H9 (cell line): ENCODE data around the gene CHIC1. TPM values are rescaled to one million over a fixed set of nuclear protein-coding genes. Genes with fewer than 3 reads are reported as not detected.

Experiments used
- DNase-seq: peaks from one replicate; pipeline ENCODE4 v3.0.0-alpha.2; 2017
- H2AFZ ChIP-seq: one replicate; pipeline ENCODE4 v1.6.1; 2013; ENCODE audit warnings: mild to moderate bottlenecking, low read length, control low read depth, moderate library complexity
- H2AK5ac ChIP-seq: 2 replicates; pipeline ENCODE4 v1.6.1; 2013; ENCODE audit warnings: low read length, control low read depth, mixed read lengths; ENCODE audit not compliant: insufficient read length
- H2BK120ac ChIP-seq: one replicate; pipeline ENCODE4 v1.6.1; 2013; ENCODE audit warnings: low read depth, mild to moderate bottlenecking, low read length, control low read depth, inconsistent platforms; ENCODE audit not compliant: poor library complexity, severe bottlenecking
- H2BK12ac ChIP-seq: 2 replicates; pipeline ENCODE4 v1.6.1; 2013; ENCODE audit warnings: low read length, control low read depth, mixed read lengths, low read depth; ENCODE audit not compliant: insufficient read length
- H2BK15ac ChIP-seq: 2 replicates; pipeline ENCODE4 v1.6.1; 2013; ENCODE audit warnings: low read depth, low read length, control low read depth
- H2BK20ac ChIP-seq: one replicate; pipeline ENCODE4 v1.6.1; 2013; ENCODE audit warnings: low read depth, mild to moderate bottlenecking, low read length, control low read depth, inconsistent platforms; ENCODE audit not compliant: poor library complexity, severe bottlenecking
- H2BK5ac ChIP-seq: 2 replicates; pipeline ENCODE4 v1.6.1; 2013; ENCODE audit warnings: low read length, control low read depth, mixed read lengths; ENCODE audit not compliant: insufficient read length
- H3K14ac ChIP-seq: 2 replicates; pipeline ENCODE4 v1.6.1; 2013; ENCODE audit warnings: low read length, control low read depth; ENCODE audit not compliant: insufficient read depth
- H3K18ac ChIP-seq: 2 replicates; pipeline ENCODE4 v1.6.1; 2013; ENCODE audit warnings: low read depth, mild to moderate bottlenecking, mixed read lengths, low read length, control low read depth; ENCODE audit not compliant: insufficient read length
- H3K23ac ChIP-seq: 2 replicates; pipeline ENCODE4 v1.6.1; 2013; ENCODE audit warnings: low read length, control low read depth, mixed read lengths, low read depth; ENCODE audit not compliant: insufficient read length
- H3K23me2 ChIP-seq: 2 replicates; pipeline ENCODE4 v1.6.1; 2013; ENCODE audit warnings: low read depth, mild to moderate bottlenecking, mixed read lengths, low read length, control low read depth; ENCODE audit not compliant: insufficient read length, poor library complexity, severe bottlenecking
- H3K27ac ChIP-seq: 2 replicates; pipeline ENCODE4 v1.5.1; 2013; ENCODE audit warnings: low read length, control low read depth, mixed read lengths, low read depth; ENCODE audit not compliant: insufficient read length
- H3K27me3 ChIP-seq: 2 replicates; pipeline ENCODE4 v1.6.1; 2013; ENCODE audit warnings: low read length, control low read depth, inconsistent platforms; ENCODE audit not compliant: insufficient read depth
- H3K4ac ChIP-seq: 2 replicates; pipeline ENCODE4 v1.6.1; 2013; ENCODE audit warnings: low read depth, mild to moderate bottlenecking, control low read depth, inconsistent platforms, low read length, moderate library complexity
- H3K4me1 ChIP-seq: 2 replicates; pipeline ENCODE4 v1.6.1; 2013; ENCODE audit warnings: low read length, control low read depth, inconsistent platforms; ENCODE audit not compliant: insufficient read depth
- H3K4me2 ChIP-seq: 2 replicates; pipeline ENCODE4 v1.6.1; 2013; ENCODE audit warnings: low read length, control low read depth, mixed read lengths; ENCODE audit not compliant: insufficient read length, insufficient read depth
- H3K56ac ChIP-seq: 2 replicates; pipeline ENCODE4 v1.6.1; 2013; ENCODE audit warnings: low read depth, mild to moderate bottlenecking, mixed read lengths, low read length, control low read depth; ENCODE audit not compliant: insufficient read length
- H3K79me1 ChIP-seq: 2 replicates; pipeline ENCODE4 v1.6.1; 2013; ENCODE audit warnings: low read depth, mild to moderate bottlenecking, moderate library complexity, low read length, control low read depth, inconsistent platforms; ENCODE audit not compliant: insufficient read depth, poor library complexity, severe bottlenecking
- H3K79me2 ChIP-seq: 2 replicates; pipeline ENCODE4 v1.6.1; 2013; ENCODE audit warnings: low read length, control low read depth, inconsistent platforms; ENCODE audit not compliant: insufficient read depth
- H3K9ac ChIP-seq: 2 replicates; pipeline ENCODE4 v1.6.1; 2013; ENCODE audit warnings: low read length, control low read depth, mixed read lengths; ENCODE audit not compliant: insufficient read length; ENCODE audit errors: extremely low read depth
- H3K9me3 ChIP-seq: one replicate; pipeline ENCODE4 v1.6.1; 2013; ENCODE audit warnings: low read depth, low read length, inconsistent platforms; ENCODE audit not compliant: control insufficient read depth
- H3T11ph ChIP-seq: one replicate; pipeline ENCODE4 v1.6.1; 2013; ENCODE audit warnings: mild to moderate bottlenecking, low read length, control low read depth, inconsistent platforms
- H4K20me1 ChIP-seq: one replicate; pipeline ENCODE4 v1.6.1; 2013; ENCODE audit not compliant: control insufficient read depth, insufficient read length, insufficient read depth
- H4K5ac ChIP-seq: 2 replicates; pipeline ENCODE4 v1.6.1; 2013; ENCODE audit warnings: low read depth, mild to moderate bottlenecking, mixed read lengths, low read length, control low read depth; ENCODE audit not compliant: insufficient read length
- H4K8ac ChIP-seq: replicated peaks from 2 replicates; pipeline ENCODE4 v1.6.1; 2013; ENCODE audit warnings: low read length, control low read depth, mixed read lengths, low read depth; ENCODE audit not compliant: insufficient read length
- H4K91ac ChIP-seq: 2 replicates; pipeline ENCODE4 v1.6.1; 2013; ENCODE audit warnings: low read depth, mild to moderate bottlenecking, moderate library complexity, mixed read lengths, low read length, control low read depth; ENCODE audit not compliant: insufficient read length
- H3K27ac Mint-ChIP-seq, 3 experiments: 2 replicates in 2 of 3; 3 replicates in 1 of 3; pipeline ENCODE4 v1.8.0; 2020 to 2021; ENCODE audit warnings: mixed read lengths in 3 of 3, mild to moderate bottlenecking in 1 of 3, moderate library complexity in 1 of 3
- H3K27me3 Mint-ChIP-seq: 2 replicates; pipeline ENCODE4 v1.8.0; 2021; ENCODE audit warnings: low read depth, mild to moderate bottlenecking, moderate library complexity, mixed read lengths
- H3K36me3 Mint-ChIP-seq, 3 experiments: 2 replicates in 2 of 3; 3 replicates in 1 of 3; pipeline ENCODE4 v1.8.0; 2020 to 2021; ENCODE audit warnings: low read depth in 3 of 3, mixed read lengths in 3 of 3; ENCODE audit not compliant: insufficient read depth in 1 of 3
- H3K4me1 Mint-ChIP-seq, 2 experiments: 2 replicates each; pipeline ENCODE4 v1.8.0; 2020; ENCODE audit warnings: mixed read lengths in 2 of 2
- H3K4me3 Mint-ChIP-seq, 2 experiments: 2 replicates in 1 of 2; 3 replicates in 1 of 2; pipeline ENCODE4 v1.8.0; 2020 to 2021; ENCODE audit warnings: mild to moderate bottlenecking in 2 of 2, mixed read lengths in 2 of 2, moderate library complexity in 1 of 2
- H3K9me3 Mint-ChIP-seq, 2 experiments: 2 replicates in 1 of 2; 3 replicates in 1 of 2; pipeline ENCODE4 v1.8.0; 2020; ENCODE audit warnings: mild to moderate bottlenecking in 2 of 2, mixed read lengths in 2 of 2, moderate library complexity in 1 of 2
- CTCF ChIP-seq: fragments of 200-600 bp; sonication (generic); conservative IDR thresholded peaks from 3 replicates; pipeline ENCODE4 v1.8.0; 2021; ENCODE audit warnings: antibody characterized with exemption, mild to moderate bottlenecking
- WGBS: extraction: QIAGEN DNeasy Blood & Tissue Kit; methylation state at CpG from one replicate; pipeline ENCODE4 v1.1.7; 2013; ENCODE audit warnings: missing lambda C conversion rate, low lambda C conversion rate, mixed read lengths; ENCODE audit not compliant: insufficient read length; ENCODE audit errors: extremely low coverage; 5-methylcytosine and 5-hydroxymethylcytosine counted together
- total RNA-seq: library from RNA; stranded (reverse); gene quantifications from 2 replicates; pipeline ENCODE4 v1.2.1, GENCODE V29; 2021

Gene CHIC1
- total RNA-seq, 1 experiment from 2014 or later = 17.2 TPM

- H2BK20ac ChIP-seq = no peak overlapping the region
- H4K8ac ChIP-seq = no peak overlapping the region
- no peak overlapping the region for H4K91ac ChIP-seq
- H3K27ac Mint-ChIP-seq = no peak overlapping the region
- H2BK15ac ChIP-seq = no peak overlapping the region
- no peak overlapping the region for H3K23ac ChIP-seq
- no peaks in the 10 kb centered on the region for H3K27me3 Mint-ChIP-seq
- no peak for DNase-seq
- H3K18ac ChIP-seq = no peak overlapping the region
- no peak overlapping the region for H2AFZ ChIP-seq
- no peak overlapping the region for H3K27ac ChIP-seq
- no peak overlapping the region for H2BK120ac ChIP-seq
- H2BK5ac ChIP-seq = no peak overlapping the region
- no CpG with 5 or more reads among the region's 3 CpGs for WGBS
- TF ChIP-seq CTCF = no peak
- H3K79me2 ChIP-seq = no peaks in the 10 kb centered on the region; the same call in 1 of the 2 replicates
- H3K4me3 Mint-ChIP-seq = 0 out of 5 replicates have a peak overlapping the region, but pooled peaks of 1 of the 2 experiments have one; percentile 34
- H4K5ac ChIP-seq = no peak overlapping the region
- H3T11ph ChIP-seq = no peak overlapping the region
- no peaks in the 10 kb centered on the region for H3K4me1 ChIP-seq
- H3K56ac ChIP-seq = no peak overlapping the region
- H4K20me1 ChIP-seq = no peaks in the 10 kb centered on the region
- no peaks in the 10 kb centered on the region for H3K27me3 ChIP-seq
- H3K4ac ChIP-seq = no peak overlapping the region
- H3K23me2 ChIP-seq = no peaks in the 10 kb centered on the region
- H2BK12ac ChIP-seq = no peak overlapping the region
- H3K36me3 Mint-ChIP-seq = peaks cover 0 to 5% (median 1%) of the 10 kb centered on the region in 3 experiments; a peak in 3 of 7 replicates
- peaks cover 12 to 13% of the 10 kb centered on the region in 2 experiments for H3K4me1 Mint-ChIP-seq
- H3K9ac ChIP-seq = no peak overlapping the region
- H3K9me3 Mint-ChIP-seq = peaks cover 0 to 11% of the 10 kb centered on the region in 2 experiments
- no peak overlapping the region for H3K14ac ChIP-seq
- H3K4me2 ChIP-seq = no peak overlapping the region
- no peaks in the 10 kb centered on the region for H3K79me1 ChIP-seq
- H3K9me3 ChIP-seq = no peaks in the 10 kb centered on the region
- no peak overlapping the region for H2AK5ac ChIP-seq
Measured at GRCh38 chrX:73561801-73562200, 1.2 kb upstream of the CHIC1 start.
